Measurements from ENCODE around the gene EDAR.

The EDAR gene

GRCh38 chr2:108974674-108975073 is 14.3 kb downstream of the EDAR start:
- DNase-seq (ENCODE audit: low spot score) = no peak
- in situ Hi-C loops (cut with MboI; ENCODE audit: low sequenced_read_pairs, unreplicated experiment) = no loop called here
- no peak for TF ChIP-seq CTCF (IDR thresholded peaks at IDR 0.05; ENCODE audit: borderline replicate concordance, control extremely low read depth, extremely low read depth, insufficient read depth, missing control alignments)

GRCh38 chr2:108972663-108973062 is 16.4 kb downstream of the EDAR start:
- no peak for TF ChIP-seq CTCF (IDR thresholded peaks at IDR 0.05; ENCODE audit: borderline replicate concordance, control extremely low read depth, extremely low read depth, insufficient read depth, missing control alignments)
- in situ Hi-C loops (cut with MboI; ENCODE audit: low sequenced_read_pairs, unreplicated experiment) = no loop called here
- DNase-seq (ENCODE audit: low spot score) = no peak

- DNase-seq (ENCODE audit: low spot score) = no peak
- in situ Hi-C loops (cut with MboI; ENCODE audit: low sequenced_read_pairs, unreplicated experiment) = no loop called here
- no peak for TF ChIP-seq CTCF (IDR thresholded peaks at IDR 0.05; ENCODE audit: borderline replicate concordance, control extremely low read depth, extremely low read depth, insufficient read depth, missing control alignments)
Measured at GRCh38 chr2:108971661-108972566, 17.1 kb downstream of the EDAR start.

- in situ Hi-C loops (cut with MboI; ENCODE audit: low sequenced_read_pairs, unreplicated experiment) = no loop called here
Measured at GRCh38 chr2:108970369-108970768, 18.7 kb downstream of the EDAR start.

GRCh38 chr2:108969856-108970255 is 19.2 kb downstream of the EDAR start:
- in situ Hi-C loops (cut with MboI; ENCODE audit: low sequenced_read_pairs, unreplicated experiment) = no loop called here
- DNase-seq (ENCODE audit: low spot score) = no peak
- no peak for TF ChIP-seq CTCF (IDR thresholded peaks at IDR 0.05; ENCODE audit: borderline replicate concordance, control extremely low read depth, extremely low read depth, insufficient read depth, missing control alignments)

More at GRCh38 chr2:108970369-108970768, 18.7 kb downstream of the EDAR start:
- DNase-seq (ENCODE audit: low spot score) = no peak
- no peak for TF ChIP-seq CTCF (IDR thresholded peaks at IDR 0.05; ENCODE audit: borderline replicate concordance, control extremely low read depth, extremely low read depth, insufficient read depth, missing control alignments)

- in situ Hi-C loops (cut with MboI; ENCODE audit: low sequenced_read_pairs, unreplicated experiment) = no loop called here
- DNase-seq (ENCODE audit: low spot score) = no peak
- no peak for TF ChIP-seq CTCF (IDR thresholded peaks at IDR 0.05; ENCODE audit: borderline replicate concordance, control extremely low read depth, extremely low read depth, insufficient read depth, missing control alignments)
Measured at GRCh38 chr2:108968619-108969018, 20.4 kb downstream of the EDAR start.

All from GM13976 (cell line).